ENCODE results near the gene ATP10A.

ATP10A gene

GRCh38 chr15:25805031-25805430, 58.1 kb downstream of the ATP10A start:
- no peak overlapping the region for H3K4me3 ChIP-seq (ENCODE audit: low read depth, low read length, poor library complexity, severe bottlenecking)
- no peaks in the 10 kb centered on the region for H3F3A ChIP-seq (ENCODE audit: insufficient read depth, low read length)
- H3K36me3 ChIP-seq (ENCODE audit: insufficient read depth, low read length) = no peaks in the 10 kb centered on the region
- H3K4me1 ChIP-seq (ENCODE audit: insufficient read depth, low read length, severe bottlenecking) = no peaks in the 10 kb centered on the region
- no peaks in the 10 kb centered on the region for H3K9me2 ChIP-seq (ENCODE audit: low read depth, low read length)
- no peaks in the 10 kb centered on the region for H3K79me2 ChIP-seq (ENCODE audit: insufficient read depth, low read length)
- TF ChIP-seq CTCF (IDR thresholded peaks at IDR 0.05; ENCODE audit: low read length) (no peak), EZH2 (IDR thresholded peaks at IDR 0.05; ENCODE audit: borderline replicate concordance, low read length) (no peak)
- no peak overlapping the region for H3K27ac ChIP-seq (ENCODE audit: low read depth, low read length, poor library complexity, severe bottlenecking)
- H3K4me2 ChIP-seq (ENCODE audit: low read length) = no peak overlapping the region
- H2AFZ ChIP-seq (ENCODE audit: low read length) = no peak overlapping the region
- H3K9ac ChIP-seq (ENCODE audit: low read length) = no peak overlapping the region
- H4K20me1 ChIP-seq (ENCODE audit: insufficient read depth, low read length) = no peaks in the 10 kb centered on the region
- H3K9me3 ChIP-seq (ENCODE audit: low read length) = no peaks in the 10 kb centered on the region
- H3K27me3 ChIP-seq (ENCODE audit: insufficient read depth, low read length) = no peaks in the 10 kb centered on the region

DNA sequence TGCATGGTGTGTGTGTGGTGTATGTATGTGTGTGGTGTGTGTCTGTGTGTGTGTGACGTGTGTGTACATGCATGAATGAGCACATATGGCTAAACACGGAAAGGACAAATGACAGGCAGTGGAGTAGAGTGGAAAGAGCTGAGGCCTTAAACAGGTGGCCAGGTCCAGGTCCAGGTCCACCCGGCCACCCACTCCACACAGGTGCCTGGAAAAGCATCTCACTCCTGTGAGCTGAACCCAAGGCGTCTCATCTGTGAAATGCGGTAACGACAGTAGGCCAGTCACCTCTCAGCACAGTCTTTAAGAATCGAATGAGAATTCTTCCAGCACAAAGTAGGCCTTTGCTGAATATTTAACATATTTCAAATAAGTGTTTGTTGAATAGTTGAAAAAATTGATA, 58.7 kb downstream of the ATP10A start:
- no peaks in the 10 kb centered on the region for H3K9me2 ChIP-seq (ENCODE audit: low read depth, low read length)
- no peaks in the 10 kb centered on the region for H3K9me3 ChIP-seq (ENCODE audit: low read length)
- H2AFZ ChIP-seq (ENCODE audit: low read length) = no peak overlapping the region

DNA sequence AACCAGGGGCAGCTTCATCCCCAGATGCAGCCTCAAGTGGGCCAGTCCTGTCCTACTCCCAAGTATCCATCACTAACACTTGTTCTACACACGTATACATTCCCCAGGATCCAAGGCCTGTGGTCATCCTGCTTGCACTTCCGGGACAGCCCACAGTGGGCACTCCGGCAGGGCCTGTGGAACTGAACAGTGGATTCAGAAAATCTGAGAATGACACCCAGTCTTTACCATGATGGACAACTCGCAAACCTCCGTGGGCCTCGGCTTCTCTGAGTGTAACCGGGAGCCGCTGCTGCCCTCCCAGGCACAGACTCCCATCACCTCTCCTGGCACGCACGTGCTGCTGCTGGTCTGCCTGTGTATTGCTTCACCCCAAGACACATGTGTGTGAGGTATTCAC, 59.6 kb downstream of the ATP10A start:
- no peaks in the 10 kb centered on the region for H3K27me3 ChIP-seq (ENCODE audit: insufficient read depth, low read length)
- no peak for TF ChIP-seq CTCF (IDR thresholded peaks at IDR 0.05; ENCODE audit: low read length)
- no peak for TF ChIP-seq EZH2 (IDR thresholded peaks at IDR 0.05; ENCODE audit: borderline replicate concordance, low read length)
- H2AFZ ChIP-seq (ENCODE audit: low read length) = no peak overlapping the region
- no peak overlapping the region for H3K27ac ChIP-seq (ENCODE audit: low read depth, low read length, poor library complexity, severe bottlenecking)
- no peaks in the 10 kb centered on the region for H3K9me3 ChIP-seq (ENCODE audit: low read length)
- H3K4me2 ChIP-seq (ENCODE audit: low read length) = no peak overlapping the region
- H3K4me3 ChIP-seq (ENCODE audit: low read depth, low read length, poor library complexity, severe bottlenecking) = no peak overlapping the region
- no peaks in the 10 kb centered on the region for H3K36me3 ChIP-seq (ENCODE audit: insufficient read depth, low read length)
- no peaks in the 10 kb centered on the region for H4K20me1 ChIP-seq (ENCODE audit: insufficient read depth, low read length)
- no peaks in the 10 kb centered on the region for H3K9me2 ChIP-seq (ENCODE audit: low read depth, low read length)
- H3K4me1 ChIP-seq (ENCODE audit: insufficient read depth, low read length, severe bottlenecking) = no peaks in the 10 kb centered on the region
- H3F3A ChIP-seq (ENCODE audit: insufficient read depth, low read length) = no peaks in the 10 kb centered on the region
- H3K9ac ChIP-seq (ENCODE audit: low read length) = no peak overlapping the region
- no peaks in the 10 kb centered on the region for H3K79me2 ChIP-seq (ENCODE audit: insufficient read depth, low read length)

More for the DNA sequence above, 58.7 kb downstream of the ATP10A start:
- no peaks in the 10 kb centered on the region for H4K20me1 ChIP-seq (ENCODE audit: insufficient read depth, low read length)
- H3K4me1 ChIP-seq (ENCODE audit: insufficient read depth, low read length, severe bottlenecking) = no peaks in the 10 kb centered on the region
- no peak overlapping the region for H3K27ac ChIP-seq (ENCODE audit: low read depth, low read length, poor library complexity, severe bottlenecking)
- no peak overlapping the region for H3K9ac ChIP-seq (ENCODE audit: low read length)
- no peaks in the 10 kb centered on the region for H3K79me2 ChIP-seq (ENCODE audit: insufficient read depth, low read length)
- no peaks in the 10 kb centered on the region for H3K36me3 ChIP-seq (ENCODE audit: insufficient read depth, low read length)
- H3K4me3 ChIP-seq (ENCODE audit: low read depth, low read length, poor library complexity, severe bottlenecking) = no peak overlapping the region
- TF ChIP-seq EZH2 (IDR thresholded peaks at IDR 0.05; ENCODE audit: borderline replicate concordance, low read length) (no peak), CTCF (IDR thresholded peaks at IDR 0.05; ENCODE audit: low read length) (no peak)
- H3K4me2 ChIP-seq (ENCODE audit: low read length) = no peak overlapping the region
- no peaks in the 10 kb centered on the region for H3F3A ChIP-seq (ENCODE audit: insufficient read depth, low read length)
- no peaks in the 10 kb centered on the region for H3K27me3 ChIP-seq (ENCODE audit: insufficient read depth, low read length)
